ENCODE measurements around the gene ENTPD8.
"Not testable (repeated sequence)": the region's sequence is repeated elsewhere in the genome, so short reads cannot be mapped to it uniquely, and the experiment has no call there.

Gene ENTPD8

DNA sequence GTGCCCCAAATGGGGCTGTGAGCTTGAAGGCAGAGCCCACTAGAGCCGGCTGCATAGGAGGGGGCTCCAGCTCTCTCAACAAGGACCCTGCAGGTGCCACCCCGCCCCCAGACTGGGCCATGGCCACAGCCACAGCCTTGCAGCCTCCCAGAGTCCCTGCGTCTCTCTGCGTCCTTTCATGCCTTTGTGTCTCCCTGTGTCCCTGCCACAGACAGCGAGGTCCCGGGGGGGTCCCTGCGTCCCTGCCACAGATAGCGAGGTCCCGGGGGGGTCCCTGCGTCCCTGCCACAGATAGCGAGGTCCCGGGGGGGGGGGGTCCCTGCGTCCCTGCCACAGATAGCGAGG, 11.6 kb downstream of the ENTPD8 start:
- no peak for DNase-seq

DNA sequence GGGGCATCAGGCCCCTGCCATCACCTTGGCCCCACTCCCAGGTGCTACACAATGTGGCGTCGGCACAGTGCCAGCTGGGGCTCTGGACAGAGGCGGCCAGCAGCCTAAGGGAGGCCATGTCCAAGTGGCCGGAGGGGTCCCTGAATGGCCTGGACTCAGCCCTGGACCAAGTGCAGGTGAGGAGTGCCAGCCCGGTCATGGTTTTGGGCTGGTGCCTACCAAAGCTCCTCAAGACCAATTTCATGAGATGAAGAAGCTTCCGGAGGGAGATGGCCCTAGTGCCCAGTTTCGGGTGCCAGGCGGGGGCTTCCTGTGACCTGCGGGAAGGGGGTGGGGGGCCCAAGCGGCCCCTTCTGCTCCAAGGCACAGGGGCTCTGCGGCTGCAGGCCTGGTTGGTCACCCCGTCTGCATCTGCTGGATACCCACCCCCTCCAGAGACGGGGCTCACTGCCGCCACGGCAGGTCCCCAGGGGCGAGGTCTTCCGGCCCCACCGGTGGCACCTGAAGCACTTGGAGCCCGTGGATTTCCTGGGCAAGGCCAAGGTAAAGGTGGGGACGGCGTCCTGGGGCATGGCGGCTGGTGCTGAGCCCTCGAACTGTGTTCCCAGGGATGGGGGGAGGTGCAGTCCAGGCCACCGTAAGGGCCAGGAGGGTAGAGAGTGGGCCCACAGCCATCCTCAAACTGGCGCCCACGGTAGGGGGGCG, 12.2 kb downstream of the ENTPD8 start:
- no peak for DNase-seq

DNA sequence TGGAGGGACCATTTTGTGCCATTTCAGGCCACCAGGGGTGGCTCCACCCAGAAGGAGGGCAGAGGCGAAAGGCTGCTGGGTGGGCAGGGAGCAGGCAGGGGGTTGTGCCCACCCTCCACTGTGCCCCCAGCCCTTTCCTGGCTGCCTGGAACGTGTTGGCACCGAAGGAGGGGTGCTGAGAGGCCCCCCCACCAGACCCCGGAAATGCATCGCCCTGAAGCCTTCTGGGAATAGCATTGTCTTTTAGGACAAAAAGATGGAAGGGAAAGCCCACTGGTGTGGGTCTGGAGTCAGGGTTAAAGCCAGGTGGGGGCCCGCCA, 12.9 kb downstream of the ENTPD8 start:
- DNase-seq = no peak

DNA sequence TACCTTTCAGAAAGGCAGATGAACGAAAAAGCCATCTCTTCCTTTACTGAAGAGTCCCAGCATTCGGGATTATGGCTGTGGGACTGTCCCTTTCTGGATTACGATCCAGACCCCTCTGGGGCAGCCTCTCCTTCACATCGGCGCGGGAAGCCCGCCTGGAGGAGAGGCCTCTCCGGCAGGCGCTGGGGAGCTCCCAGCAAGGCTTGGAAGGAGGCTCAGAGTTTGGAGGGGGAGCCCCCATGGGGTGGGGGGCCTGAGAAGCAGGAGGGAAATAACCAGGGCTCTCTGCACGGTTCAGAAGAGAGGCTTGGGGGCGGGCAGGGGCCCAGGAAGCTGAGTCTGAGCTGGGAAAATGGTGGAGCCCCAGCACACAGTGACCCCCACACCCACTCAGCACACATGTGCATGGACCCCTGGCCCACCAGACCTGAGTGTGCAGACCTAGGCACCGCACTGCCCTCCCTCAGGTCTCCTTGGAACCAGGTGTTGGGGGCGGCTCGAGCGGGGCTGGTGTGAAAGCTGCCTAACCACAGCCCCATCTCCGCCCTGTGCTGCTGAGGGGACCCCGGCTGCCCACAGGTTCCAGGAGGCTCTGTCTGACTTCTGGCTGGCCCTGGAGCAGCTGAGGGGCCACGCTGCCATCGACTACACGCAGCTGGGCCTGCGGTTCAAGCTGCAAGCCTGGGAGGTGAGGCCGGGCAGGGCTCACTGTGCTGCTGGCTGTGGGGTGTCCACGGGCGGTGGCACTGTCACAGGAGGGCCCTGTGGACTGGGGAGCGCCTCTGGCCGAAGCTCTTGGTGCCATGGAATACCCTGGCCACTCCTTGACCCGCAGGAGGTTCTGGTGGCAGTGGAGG, 13.5 kb downstream of the ENTPD8 start:
- no peak for DNase-seq

DNA sequence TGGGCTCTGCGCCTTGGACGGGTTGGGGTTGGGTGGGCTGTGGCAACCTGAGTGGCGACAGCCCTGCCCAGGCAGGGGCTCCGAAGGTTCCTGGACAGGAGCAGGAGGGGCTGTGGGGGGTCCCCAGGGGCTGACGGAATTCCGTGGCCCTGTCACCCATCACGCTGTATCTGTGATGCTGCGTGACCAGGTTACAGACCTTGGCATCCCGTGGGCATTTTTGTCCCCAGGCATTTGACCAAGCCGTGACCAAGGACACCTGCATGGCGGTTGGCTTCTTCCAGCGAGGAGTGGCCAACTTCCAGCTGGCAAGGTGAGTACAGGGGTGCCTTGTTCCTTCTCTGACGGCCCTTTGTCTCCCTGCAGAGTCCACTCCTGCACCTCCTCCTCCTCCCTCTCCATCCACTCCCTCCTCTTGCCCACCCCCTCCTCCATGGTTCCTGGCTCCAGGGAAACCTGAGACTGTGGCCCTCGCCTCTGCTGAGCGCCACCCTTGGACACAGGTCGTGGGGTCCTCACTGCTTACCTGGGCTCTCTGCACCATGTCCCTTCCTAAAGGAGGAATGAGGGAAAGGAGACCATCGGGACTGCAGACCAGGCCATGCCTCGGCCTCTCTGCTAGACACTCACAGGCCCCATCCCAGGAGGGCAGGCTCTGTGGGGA, 15.0 kb downstream of the ENTPD8 start:
- DNase-seq = no peak

DNA sequence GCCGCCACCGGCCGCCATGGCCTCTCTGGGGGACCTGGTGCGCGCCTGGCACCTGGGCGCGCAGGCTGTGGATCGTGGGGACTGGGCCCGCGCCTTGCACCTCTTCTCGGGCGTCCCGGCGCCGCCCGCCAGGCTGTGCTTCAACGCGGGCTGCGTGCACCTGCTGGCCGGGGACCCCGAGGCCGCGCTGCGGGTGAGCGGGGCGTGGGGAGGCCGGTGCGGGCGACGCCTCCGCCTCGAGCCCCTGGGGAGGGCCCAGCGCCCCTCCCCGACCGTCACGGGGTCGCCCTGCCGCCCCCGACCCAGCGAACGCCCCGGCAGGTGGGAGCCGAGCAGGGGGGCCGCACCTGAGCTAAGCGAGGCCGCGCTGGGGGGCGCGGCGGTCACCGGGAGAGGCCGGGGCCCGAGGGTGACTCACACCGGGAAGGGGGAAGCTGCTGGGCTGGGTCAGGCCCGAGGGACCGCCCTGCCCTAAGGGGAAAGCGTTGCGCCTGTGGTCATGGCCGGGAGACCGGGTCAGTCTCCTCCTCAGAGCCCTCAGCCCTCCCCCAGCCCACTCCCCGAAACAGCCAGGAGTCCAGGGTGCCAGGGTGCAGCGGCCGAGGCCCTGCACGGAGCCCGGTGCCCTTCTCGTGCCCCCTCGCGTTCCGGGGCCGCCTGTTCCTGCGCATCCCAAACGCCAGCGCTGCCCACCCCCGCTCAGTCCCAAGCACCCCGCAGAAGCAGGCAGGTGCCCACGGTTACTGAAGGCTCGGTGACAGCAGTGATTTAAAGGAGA, 17.5 kb downstream of the ENTPD8 start:
- DNase-seq = peak in 1 of 2 donors; percentile 49

DNA sequence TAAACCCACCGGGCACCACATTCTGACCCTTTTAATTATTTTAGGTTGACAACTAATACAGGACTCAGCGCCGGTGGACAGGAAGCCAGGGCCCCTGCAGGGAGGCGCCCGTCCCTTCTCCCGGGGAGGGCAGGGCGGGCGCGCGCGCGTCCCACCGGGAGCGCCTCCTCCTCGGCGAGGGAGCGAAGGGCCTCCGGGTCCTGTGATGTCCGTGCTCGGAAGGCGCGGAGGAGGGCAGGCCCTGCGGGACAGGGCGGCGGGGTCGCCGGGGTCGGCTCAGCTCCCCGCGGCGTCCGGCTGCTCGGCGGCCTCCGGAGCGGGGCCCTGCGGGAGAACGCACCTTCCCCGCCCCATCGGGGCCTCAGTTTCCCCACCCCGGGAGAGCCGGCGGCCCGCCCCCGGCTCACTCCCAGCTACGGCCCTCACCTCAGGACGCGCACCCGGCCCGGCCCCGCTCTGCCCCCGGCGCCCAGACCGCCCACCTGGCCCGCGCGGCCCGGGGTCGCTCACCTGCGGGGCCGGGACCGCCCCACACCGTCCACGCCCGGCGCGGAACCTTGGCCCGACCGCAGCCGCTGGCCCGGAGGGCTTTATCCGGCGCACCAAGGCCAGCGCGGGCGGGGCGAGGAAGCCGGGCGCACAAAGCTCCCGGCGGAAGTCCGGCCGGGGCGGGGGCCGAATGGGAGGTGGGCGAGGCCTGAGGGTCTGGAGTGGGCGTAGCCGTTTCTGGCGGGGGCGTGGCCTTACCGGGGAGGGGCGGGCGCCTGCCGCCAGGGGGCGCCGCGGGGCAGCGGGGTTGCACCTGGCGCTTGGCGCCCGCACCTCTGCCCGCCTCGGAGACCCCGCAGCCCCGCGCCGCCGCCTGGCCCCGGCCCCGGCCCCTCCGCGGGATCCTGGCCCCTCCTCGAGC, 18.3 kb downstream of the ENTPD8 start, which contains the start of the genes EXD3 and NOXA1:
TSS of gene EXD3 (minus strand) at position 559 of the 910 bp plus-strand sequence. CDS start 27,805 bp downstream, outside the sequence.
TSS of gene NOXA1 (plus strand) at position 790 of the 910 bp plus-strand sequence. CDS start 137 bp downstream, outside the sequence.
- peak; percentile 93 to 95 for DNase-seq

DNA sequence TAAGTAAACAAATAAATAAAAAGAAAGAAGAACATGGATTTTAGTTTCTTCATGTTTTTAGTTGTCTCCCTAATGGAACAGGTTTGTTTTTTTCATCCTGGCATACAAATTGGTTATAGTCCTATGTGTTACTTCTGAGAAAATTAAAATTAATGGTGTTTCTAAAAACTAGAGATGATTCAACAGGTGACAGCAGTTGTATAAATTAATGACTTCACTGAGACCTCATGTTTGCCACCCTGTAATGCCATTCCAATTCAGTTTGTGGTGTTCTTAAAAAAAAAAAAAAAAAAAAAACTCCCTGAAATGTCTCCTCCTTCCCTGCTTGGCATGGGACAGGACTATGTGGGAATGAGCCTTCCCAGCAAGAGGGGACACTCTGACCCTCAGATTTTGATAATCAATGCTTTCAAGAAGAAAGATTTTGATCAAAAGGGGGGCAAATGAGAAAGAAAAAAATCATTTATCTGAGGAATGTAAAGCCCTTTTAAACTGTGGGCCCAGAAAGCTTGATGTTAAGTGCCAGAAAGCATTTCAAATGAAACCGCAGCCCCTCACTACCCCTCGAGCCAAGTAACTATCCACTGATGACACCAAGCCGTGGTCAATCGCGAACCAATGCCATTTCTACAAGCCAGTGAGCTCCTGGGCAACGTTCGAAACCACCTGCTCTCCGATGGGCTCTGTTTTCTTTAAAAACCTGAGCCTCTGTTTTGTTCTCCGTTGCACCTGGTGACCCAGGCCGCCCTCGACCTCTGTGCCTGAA, 19.1 kb downstream of the ENTPD8 start:
- DNase-seq = no peak

DNA sequence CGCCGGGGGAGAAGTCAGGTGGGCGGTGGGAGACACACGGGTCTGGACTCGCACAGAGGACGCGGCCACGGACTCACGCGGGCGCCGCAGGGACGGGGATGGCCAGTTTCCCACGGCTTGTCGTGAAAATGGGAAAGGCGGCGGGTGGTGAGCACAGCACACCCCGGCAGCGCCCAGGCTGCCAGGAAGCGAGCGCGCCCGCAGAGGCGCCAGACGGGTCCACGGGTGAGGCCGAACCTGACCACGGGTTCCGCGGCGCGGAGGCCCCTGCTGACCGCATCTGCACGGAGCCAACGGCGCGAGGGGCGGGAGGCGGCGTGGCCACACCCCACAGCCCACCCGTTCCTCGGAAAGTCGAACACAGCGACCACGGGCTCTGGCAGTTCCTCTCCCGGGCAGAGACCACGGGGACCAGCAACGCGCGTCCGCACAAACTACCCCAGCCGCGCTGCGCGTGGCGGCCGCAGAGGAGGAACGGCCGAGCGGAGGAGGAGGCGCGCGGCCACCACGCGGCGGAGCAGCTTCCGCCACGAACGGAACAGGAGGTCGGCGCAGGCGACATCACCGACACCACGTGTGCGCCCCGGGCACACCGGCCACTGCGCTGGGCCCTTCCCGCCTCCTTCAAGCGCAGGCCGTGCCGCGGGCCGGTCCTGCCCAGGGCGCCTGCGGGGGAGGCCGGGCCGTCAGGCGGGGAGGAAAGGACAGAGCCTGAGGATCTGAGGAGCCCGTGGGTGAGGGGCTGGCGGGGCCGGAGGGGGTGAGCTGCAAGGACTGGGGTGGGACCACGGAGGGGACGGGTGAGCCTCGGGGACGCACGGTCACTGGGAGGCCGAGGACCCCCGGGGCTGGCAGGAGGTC, 23.8 kb downstream of the ENTPD8 start:
- no peak for DNase-seq

DNA sequence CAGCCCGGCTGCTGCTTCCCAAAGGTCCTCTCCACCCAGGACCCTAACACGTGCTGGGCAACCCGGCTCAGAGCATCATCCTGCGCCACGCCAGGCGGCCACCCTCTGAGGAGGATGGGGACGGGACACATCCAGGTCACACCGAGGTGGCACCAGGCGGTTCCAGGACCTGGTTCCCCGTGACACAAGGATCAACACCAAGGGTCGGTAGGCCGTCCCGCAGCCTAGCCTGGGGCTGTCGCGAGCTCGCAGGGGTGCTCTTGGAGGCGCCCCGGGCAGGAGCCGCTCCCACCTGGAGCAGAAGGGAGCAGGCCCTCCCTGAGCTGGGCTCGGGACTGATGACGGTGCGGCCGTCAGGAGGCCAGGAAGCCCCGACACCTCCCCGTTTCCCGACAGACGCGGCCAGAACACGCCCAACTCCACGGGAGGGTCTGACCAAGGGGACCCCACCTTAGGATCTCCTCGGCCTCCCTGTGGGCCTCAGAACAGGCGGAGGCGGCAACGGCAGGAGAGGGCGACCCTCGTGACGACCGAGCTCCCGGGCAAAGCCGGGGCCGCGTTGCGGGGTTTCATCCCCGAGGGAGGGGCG, 24.5 kb downstream of the ENTPD8 start:
- no peak for DNase-seq

DNA sequence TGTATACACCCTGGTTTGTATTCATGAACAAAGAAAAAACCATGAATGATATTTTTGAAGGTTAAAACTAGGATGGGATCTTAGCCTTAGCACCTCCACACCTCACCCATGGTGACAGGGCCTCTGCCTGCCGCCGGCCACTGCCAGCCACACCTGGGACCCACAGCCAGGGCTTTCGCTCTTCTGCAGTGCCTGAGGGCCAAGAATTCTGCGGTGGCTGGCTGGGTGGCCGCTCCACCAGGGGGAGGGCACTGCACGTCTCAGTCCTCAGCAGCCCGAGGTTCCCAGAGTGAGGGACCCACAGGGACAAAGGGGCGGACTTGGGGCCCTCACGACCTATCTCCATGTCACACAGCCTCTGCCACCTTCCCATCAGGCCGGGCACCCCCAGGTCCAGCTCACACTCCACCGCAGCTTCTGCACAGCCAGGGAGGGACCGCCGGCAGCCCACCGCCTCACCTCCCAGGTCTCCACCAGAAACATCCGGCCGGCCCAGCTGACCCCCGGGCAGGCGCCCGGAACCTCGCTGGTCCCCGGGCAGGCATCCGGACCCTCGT, 25.1 kb downstream of the ENTPD8 start:
- no peak for DNase-seq

DNA sequence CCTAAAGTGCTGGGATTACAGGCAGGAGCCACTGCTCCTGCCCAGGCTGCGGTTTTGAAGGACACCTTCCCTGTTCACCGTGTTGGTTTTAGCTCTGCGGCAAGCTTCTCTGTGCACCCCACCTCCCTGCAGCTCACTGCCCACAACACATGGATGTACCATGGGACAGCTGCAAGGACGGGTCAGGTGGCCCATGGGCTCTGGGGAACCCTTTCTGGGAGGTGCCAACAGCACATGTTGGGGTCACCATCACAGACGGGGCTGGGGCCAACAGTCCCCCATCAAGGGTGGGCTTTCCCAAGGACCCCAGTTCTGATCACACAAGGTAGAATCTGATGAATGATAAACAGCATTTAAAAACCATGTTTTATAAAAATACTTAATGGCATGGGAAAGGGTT, 25.7 kb downstream of the ENTPD8 start:
- DNase-seq = no peak

DNA sequence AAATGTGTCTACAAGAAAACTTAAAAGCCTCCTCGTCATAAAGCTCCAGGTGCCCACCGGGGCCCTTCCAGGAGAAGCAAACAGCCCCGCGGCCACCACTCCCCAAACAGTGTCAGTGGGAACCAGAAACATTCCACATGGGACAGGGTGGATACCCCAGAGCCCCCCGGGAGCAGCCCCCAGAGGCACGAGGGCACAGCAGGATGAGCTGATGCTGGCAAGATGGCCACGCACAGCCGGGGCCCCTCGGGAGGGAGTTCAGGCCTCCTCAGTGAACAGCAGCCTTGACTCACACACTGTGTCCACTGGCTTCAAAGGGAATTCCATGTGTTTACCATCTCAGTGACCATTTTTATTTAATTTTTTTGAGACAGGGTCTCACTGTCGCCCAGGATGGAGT, 28.7 kb downstream of the ENTPD8 start:
- DNase-seq = no peak

DNA sequence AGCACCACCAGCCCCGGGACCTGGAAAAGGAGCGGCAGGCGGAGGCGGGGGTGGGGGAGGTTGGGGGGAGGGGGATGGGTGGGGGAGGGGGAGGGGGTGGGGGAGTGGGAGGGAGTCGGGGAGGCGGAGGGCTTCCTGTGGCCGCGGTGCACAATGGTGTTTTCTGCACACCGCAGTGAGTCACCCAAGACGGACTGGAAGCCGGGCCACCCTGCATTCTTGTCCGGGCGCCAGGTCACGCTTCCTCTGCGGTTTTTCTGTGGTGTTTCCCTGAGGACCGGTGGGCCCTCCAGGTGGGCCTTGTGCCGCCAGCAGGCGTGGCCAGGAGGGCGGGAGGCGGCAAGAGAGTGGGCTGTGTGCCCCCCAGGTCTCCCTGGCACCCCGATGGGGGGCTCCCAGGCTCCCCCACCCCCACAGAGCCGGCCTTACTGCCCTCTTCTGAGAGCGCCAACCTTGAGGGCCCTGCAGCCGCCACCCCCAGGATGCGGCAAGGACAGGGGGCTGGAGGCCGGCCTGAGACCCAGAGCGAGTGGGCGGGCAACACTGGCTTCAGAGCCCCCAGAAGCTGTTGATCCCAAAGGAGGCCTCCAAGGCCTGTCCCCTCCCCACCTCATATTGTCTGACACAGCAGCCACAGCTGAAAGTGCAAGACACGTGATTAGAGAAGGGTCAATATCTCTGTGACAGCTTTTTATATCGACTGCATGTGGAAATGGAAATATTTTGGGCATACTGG, 29.3 kb downstream of the ENTPD8 start:
- DNase-seq = peak; percentile 35 to 61

DNA sequence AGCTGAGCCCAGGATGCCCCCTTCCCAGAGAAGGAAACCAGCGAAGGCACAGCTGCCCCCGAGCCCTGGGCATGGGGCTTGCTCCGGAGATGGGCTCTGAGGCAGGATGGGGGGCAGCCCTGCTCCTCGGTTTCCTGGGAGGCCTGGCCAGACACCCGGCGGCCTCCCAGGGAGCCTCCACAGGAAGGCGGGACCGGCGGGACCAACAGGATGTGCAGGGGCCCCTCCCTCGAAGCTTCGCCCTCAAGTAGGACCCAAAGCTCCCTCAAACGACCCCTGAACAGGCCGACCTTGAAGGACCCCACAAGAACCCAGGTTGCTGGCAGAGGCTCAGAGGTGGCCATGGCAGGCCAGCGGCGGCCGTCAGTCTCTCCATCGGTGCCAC, 29.9 kb downstream of the ENTPD8 start:
- no peak for DNase-seq

DNA sequence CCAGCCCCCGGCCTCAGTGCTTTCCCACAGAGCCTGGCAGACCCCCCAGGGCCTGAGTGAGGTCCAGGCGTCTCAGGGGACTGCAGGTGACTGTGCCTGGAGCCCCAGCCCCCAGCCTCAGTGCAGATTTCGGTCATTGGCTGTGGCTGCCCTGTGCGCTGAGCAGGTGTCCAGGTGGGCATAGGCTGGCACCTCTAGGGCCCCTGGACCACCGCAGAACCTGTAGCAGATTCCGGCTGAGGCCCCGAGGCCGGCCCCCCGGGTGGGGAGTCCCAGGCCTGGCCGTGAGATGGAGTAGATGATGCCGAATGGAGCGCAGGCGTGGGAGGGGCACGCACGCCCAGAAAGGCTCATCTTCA, 30.3 kb downstream of the ENTPD8 start:
- no peak for DNase-seq

DNA sequence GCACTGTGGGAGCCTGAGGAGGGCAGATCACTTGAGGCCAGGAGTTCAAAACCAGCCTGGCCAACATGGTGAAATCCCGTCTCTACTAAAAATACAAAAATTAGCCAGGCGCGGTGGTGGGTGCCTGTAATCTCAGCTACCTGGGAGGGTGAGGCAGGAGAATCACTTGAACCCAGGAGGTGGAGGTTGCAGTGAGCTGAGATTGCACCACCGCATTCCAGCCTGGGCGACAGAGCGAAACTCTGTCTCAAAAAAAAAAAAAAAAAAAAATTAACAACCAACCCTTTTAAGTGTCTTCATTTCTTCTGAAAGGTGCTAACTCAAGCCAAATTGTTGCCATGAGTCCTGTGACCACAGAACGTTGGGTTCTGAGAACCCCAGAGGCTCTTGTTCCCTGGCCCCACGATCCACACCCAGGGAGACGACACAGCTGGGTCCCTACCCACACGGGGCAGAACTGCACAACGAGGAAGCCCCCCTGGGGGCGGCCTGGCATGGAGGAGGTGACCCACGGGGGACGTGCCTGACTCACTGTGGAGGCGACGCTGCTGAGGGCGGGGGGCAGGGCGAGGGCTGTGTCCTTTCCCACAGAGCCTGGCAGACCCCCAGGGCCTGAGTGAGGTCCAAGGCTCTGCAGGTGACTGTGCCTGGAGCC, 30.8 kb downstream of the ENTPD8 start:
- DNase-seq = not testable (repeated sequence)

DNA sequence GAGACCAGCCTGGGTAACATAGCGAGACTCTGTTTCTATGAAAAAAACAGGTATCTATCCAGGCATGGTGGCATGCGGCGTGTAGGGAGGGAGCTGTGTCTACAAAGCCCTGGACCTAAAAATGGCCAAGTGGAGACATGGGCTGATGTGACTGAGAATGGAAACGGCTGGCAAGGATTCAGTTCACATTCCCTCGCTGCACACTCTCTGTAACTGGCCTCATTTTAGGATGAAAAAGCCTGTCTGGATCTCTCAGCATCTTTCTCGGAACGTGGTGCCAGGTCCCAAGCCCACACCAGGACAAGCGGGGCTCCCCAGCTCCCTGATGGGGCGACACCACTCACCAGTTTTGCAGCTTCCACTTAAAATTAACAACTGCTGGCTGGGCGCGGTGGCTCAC, 31.6 kb downstream of the ENTPD8 start:
- no peak for DNase-seq
